Suppressor macrophage (primary cell): ENCODE results near the gene STAC.
A peak's percentile ranks its signal among the peaks of the same experiment; 100 is the strongest.

Experiments
- DNase-seq, 4 experiments: peaks; one replicate each; pipeline ENCODE4 v3.0.0-alpha.2; 2020 to 2022
- total RNA-seq, 17 experiments: gene quantifications; one replicate each; lab custom pipeline; 2026; ENCODE audit warnings: mixed read lengths in 6 of 17, inconsistent platforms in 3 of 17; lab: John Stamatoyannopoulos, UW

STAC gene
- 0 to 1.8 (median 0.39) reads per million in 17 experiments for total RNA-seq

DNA sequence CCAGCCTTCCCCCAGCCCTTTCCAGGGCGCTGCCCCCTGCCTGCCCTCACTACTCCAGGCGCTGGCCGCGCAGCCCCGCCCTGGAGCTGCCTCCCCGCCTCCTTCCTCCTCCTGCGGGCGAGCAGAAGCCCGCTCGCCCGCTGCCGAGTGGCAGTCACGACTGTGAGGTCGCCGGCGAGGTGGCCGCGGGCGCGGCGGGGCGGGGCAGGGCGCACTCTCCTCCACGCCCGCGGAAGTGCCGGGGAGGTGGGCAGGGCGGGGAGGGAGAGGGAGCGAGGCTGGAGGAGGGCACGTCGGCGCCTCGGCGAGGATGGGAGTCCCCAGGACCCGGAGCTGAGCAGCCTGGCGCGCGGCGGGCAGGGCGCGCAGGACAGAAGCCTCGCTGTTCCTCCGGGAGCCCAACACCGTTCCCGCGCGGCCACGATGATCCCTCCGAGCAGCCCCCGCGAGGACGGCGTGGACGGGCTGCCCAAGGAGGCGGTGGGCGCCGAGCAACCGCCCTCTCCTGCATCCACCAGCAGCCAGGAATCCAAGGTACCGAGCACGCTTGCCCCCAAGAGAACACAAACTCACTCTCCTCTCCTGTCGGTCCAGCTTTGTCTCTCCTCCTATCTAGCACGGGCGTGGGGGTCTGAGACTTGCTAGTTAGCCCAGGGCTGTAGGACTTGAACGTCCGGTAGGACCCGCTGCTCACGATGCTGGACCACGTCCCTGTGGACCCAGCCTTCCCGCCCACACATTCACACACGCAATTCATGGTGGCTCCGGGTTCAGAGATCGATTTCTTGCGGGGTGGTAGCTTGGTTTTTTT lies at the start of gene STAC:
Gene STAC (plus strand): TSS at position 284 of the 811 bp plus-strand sequence. CDS start 140 bp downstream, at position 424.
- DNase-seq: peak; percentile 36 to 86 (median 68)

GRCh38 chr3:36332139-36332538 lies 48.2 kb upstream of the STAC start:
- no peak for DNase-seq

DNA sequence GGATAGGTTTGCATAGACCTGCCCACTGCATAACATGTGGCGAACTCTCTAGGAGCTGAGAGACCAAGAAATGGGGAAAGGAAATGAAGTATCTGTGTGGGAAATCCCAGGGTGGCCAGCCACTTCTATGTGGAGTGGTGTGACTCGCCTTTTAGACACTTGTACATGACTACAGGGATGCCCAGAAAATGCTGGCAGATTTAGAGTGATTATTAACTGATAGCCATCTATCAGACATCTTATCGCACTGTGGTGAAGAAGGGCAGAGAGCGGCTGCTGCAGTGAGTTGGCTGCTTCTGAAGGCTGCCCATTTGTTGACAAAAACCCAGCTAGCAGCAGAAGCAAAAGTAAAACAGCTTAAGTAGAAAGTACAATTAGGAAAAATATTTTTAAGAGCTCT lies 18.1 kb upstream of the STAC start:
- DNase-seq: no peak

- DNase-seq: no peak
These were observed 17.3 kb upstream of the STAC start for GRCh38 chr3:36362973-36363372.

DNA sequence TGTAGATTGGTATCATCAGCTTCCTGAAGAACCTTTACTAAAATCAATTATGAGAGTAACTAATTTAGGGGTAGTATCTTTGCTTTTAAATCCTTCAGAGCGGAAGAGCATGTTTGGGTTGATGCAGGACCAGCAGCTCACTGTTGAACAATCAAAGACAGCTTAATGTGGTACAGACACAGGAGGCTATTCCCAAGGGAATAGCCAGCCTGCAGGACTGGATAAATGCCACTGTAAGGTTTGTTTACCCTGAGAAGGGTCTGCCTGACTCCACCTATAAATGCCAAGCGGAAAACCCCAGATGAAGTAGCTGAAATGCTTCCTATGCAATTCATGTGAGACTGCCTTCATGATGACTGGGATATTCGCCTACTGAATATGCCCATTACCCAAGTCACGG lies 16.0 kb upstream of the STAC start:
- no peak for DNase-seq

GRCh38 chr3:36365829-36366228 lies 14.5 kb upstream of the STAC start:
- no peak for DNase-seq

- DNase-seq: no peak
These were observed 14.0 kb upstream of the STAC start for GRCh38 chr3:36366308-36366707.

GRCh38 chr3:36367912-36368573 lies 12.3 kb upstream of the STAC start:
- DNase-seq: no peak

DNA sequence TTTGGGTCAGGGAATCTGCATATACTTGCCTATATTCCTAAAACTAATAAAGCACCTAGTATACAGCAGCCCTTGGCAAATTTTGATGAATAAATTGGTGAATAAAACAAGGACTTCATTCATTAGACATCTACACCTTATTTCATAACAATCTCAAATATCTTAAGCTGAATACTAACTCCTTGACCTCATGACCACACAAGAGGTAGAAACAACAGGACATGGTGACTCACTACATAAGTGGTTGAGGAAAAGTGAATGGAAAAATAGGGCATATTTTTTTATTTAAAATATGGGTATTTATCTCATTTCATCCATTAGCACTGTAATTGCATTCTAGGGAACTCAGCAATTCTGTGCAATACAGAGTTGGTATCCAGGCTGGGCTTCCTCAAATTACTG lies 7.8 kb upstream of the STAC start:
- DNase-seq: no peak

- DNase-seq: no peak
These were observed 7.2 kb upstream of the STAC start for GRCh38 chr3:36373084-36373483.

DNA sequence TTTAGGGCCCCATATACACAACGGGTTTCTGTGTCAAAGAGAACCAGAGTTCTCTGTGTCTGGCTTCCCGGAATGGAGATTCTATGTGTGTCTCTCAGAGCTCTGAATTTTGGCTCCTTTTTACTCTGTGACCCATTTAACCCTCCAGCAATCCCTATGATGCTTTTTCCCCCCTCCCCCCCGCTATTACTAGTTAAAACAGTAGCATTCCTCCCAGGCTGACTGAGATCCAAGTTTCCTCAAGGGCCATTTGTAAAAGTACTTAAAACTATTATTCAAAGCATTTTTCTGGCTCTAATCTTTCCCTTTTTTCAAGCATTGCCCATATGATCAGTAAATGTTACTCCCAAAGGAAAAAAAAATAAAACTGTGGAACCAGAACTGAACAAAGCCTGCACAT lies 6.6 kb upstream of the STAC start:
- DNase-seq: no peak

- DNase-seq: no peak
These were observed 458 bp upstream of the STAC start for GRCh38 chr3:36379872-36380220.

DNA sequence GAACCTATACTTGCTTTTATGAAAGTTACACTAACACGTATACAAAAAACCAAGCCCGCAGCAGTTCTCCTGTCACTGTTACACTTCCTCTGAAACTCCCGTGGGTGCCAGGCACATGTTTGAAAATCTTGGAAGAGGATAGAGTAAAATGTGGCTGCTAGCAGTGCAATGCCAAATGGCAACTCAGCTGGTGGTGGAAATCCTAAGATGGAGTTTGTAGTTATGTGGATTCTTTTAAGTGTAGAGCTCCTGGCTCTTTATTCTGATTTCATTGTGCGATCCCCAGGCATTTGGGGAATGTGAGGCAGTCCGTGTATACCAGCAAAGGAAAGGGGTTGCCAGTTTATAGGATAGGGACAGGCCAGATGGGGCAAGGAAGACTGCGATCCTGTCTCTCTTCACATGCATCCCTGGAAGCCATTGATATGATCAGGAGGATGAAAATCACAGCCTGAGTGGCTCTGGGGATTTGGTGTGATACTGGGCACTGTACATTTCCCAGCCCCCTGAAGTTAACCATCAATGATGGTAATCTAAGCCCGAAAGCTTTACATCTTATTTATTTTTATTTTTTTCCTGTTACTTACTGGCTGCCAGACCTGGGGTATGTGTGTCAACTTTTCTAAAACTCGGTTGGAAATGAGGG lies 1.1 kb downstream of the STAC start:
- peak in 1 of 4 experiments; percentile 6 for DNase-seq

DNA sequence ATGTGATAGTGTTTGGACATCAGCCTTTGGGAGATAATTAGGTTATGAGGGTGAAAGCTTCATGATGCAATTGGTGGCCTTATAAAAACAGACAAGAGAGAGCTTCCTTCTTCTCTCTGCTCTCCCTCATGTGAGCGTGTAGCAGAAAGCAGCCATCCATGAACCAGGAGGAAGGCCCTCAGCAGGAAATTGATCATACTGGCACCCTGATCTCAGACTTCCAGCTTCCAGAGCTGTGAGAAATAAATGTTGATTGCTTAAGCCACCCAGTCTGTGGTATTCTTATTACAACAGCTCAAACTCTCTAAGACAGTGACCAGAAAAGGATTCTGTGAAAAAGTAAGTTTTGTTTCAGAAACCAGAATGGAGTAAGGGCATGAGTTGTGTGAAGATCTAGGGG lies 13.3 kb downstream of the STAC start:
- peak; percentile 65 to 83 (median 75) for DNase-seq

- DNase-seq: no peak
These were observed 13.9 kb downstream of the STAC start for GRCh38 chr3:36394176-36394575.

GRCh38 chr3:36397841-36398240 lies 17.5 kb downstream of the STAC start:
- no peak for DNase-seq

GRCh38 chr3:36399933-36400332 lies 19.6 kb downstream of the STAC start:
- no peak for DNase-seq

DNA sequence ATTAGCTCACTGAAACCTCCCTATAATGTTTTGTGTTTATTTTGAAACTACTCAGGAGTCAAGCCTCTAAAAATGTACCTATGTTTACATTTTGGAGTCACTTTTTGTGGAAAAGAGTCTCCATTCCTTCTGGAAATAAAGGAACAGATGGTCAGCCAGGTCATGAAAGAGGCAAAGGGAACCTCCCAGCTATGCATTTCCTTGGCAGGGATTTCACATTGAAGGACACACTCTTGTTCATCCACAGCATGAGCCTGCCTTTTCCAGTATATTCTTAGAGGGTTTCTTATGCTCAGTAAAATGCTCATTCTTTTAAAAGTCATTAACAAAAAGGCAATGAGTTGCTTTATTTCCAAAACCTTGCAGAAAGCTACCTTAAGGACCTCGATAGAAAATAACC lies 20.8 kb downstream of the STAC start:
- no peak for DNase-seq

DNA sequence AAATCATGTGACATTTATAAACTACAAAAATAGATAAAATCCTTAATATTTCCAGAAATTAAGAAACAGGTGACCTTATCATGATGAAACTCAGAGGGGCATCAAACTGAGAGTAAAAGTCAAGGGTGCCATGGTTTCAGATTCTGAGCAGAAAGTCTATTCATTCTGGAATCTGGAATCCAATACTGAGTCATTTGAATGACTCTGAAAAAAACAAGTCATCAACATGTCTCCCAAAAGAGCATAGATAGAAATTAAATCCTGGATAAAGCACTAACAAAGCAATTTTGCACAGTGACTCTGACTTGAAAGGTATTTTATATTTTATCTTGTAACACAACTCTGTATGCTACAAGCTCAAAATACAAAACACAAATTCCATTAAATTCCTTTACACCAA lies 23.4 kb downstream of the STAC start:
- DNase-seq: no peak

DNA sequence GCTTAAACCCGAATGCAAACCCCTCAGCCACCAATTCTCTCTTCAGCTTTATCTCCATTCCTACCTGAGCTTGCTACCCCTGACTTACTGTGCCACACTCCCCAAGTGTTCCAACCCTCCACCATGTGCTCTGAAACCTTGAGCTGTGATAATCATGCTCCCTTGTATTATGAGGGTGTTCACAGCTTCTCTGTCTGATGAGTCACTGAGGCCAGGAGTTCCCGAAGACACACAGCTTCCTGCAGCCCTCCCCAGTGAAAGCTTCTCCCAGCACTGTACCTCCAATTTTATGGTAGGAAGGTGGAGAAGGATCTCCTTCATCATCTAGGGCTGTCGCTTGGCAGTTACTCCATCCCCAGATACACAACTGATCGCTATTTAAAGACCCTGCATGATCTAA lies 24.9 kb downstream of the STAC start:
- no peak for DNase-seq

- DNase-seq: peak in 3 of 4 experiments; percentile 14 to 30 (median 20)
These were observed 27.8 kb downstream of the STAC start for GRCh38 chr3:36408146-36408545.

DNA sequence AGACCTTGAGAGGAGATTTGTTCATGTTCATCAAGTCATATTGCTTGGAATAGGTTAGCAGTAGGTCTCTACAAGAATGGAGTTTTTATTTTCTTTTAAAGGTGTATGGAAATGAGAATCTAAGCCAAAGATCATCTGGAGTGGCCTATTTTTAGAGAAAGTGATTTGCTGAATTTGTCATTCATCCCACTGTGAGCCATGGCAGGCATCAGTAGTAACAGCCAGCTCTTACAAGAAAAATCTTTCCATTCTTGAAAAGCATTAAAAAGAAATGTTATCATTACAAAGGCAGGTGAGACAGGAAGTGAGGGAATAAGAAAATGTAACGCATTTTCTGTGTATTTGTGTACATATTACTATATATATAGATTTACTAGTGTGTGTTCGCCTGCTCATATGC lies 29.6 kb downstream of the STAC start:
- no peak for DNase-seq

- DNase-seq: peak in 2 of 4 experiments; percentile 5 to 10
These were observed 31.3 kb downstream of the STAC start for GRCh38 chr3:36411587-36411986.

DNA sequence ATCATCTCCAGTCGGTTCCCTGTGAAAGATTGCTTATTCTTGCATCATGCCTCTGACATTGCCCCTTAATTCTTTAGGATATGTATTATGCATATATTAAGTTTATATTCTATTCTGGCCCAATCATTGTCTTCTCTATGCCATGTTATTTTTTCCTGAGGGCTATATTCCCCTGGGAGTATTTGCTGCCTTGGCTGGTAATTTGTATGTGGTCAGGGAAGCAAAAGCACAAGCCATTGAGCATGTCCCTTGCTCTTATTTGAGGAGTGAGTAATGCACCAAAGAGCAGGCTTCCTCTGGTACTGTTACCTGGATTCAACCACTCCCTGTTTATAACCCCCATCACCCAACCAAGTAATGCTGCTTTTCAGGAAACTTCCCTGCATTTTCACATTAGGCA lies 36.3 kb downstream of the STAC start:
- no peak for DNase-seq
